Mesothelial cell of epicardium (in vitro differentiated cells): Measurements from ENCODE around the gene MYH7. TPM values are rescaled to one million over a fixed set of nuclear protein-coding genes. Genes with fewer than 3 reads are reported as not detected.

Experiments used
- DNase-seq, 2 experiments: peaks; one replicate each; pipeline ENCODE4 v3.0.0; 2021; ENCODE audit warnings: low spot score in 2 of 2; ENCODE audit not compliant: unreplicated experiment in 2 of 2
- H3K27ac Mint-ChIP-seq: 2 replicates; pipeline ENCODE4 v1.8.0; 2021; ENCODE audit warnings: mixed read lengths
- H3K27me3 Mint-ChIP-seq: 2 replicates; pipeline ENCODE4 v1.8.0; 2021; ENCODE audit warnings: low read depth, mixed read lengths
- H3K36me3 Mint-ChIP-seq: 2 replicates; pipeline ENCODE4 v1.8.0; 2021; ENCODE audit warnings: mixed read lengths
- H3K4me1 Mint-ChIP-seq: 2 replicates; pipeline ENCODE4 v1.8.0; 2021; ENCODE audit warnings: mixed read lengths
- H3K4me3 Mint-ChIP-seq: 2 replicates; pipeline ENCODE4 v1.8.0; 2021; ENCODE audit warnings: mild to moderate bottlenecking, moderate library complexity, mixed read lengths
- H3K9me3 Mint-ChIP-seq: 2 replicates; pipeline ENCODE4 v1.8.0; 2021; ENCODE audit warnings: mixed read lengths
- CTCF ChIP-seq: fragments of 200-600 bp; sonication (generic); IDR thresholded peaks from one replicate; pipeline ENCODE4 v1.5.0; 2021; ENCODE audit warnings: antibody characterized with exemption; ENCODE audit not compliant: unreplicated experiment
- total RNA-seq: library from RNA; stranded (reverse); gene quantifications from 3 replicates; pipeline ENCODE4 v1.2.1, GENCODE V29; 2021

Gene MYH7
- total RNA-seq, 1 donor from 2014 or later = not detected

- no peaks in the 10 kb centered on the region for H3K9me3 Mint-ChIP-seq
- H3K4me3 Mint-ChIP-seq = no peak overlapping the region
- no peak overlapping the region for H3K27ac Mint-ChIP-seq
- DNase-seq = no peak
- peaks cover 3% of the 10 kb centered on the region for H3K4me1 Mint-ChIP-seq
- no peak for TF ChIP-seq CTCF
- H3K36me3 Mint-ChIP-seq = no peaks in the 10 kb centered on the region
- H3K27me3 Mint-ChIP-seq = peaks cover 10% of the 10 kb centered on the region
These were observed 16.8 kb upstream of the MYH7 start for GRCh38 chr14:23452237-23452636.

GRCh38 chr14:23450379-23450778 lies 14.9 kb upstream of the MYH7 start:
- H3K4me1 Mint-ChIP-seq = peaks cover 4% of the 10 kb centered on the region
- no peak for TF ChIP-seq CTCF
- H3K27ac Mint-ChIP-seq = no peak overlapping the region
- H3K4me3 Mint-ChIP-seq = no peak overlapping the region
- no peak for DNase-seq
- peaks cover 6% of the 10 kb centered on the region for H3K27me3 Mint-ChIP-seq
- H3K9me3 Mint-ChIP-seq = no peaks in the 10 kb centered on the region
- H3K36me3 Mint-ChIP-seq = no peaks in the 10 kb centered on the region

GRCh38 chr14:23449314-23449713 lies 13.9 kb upstream of the MYH7 start:
- peaks cover 4% of the 10 kb centered on the region for H3K27me3 Mint-ChIP-seq
- no peak overlapping the region for H3K27ac Mint-ChIP-seq
- no peak for DNase-seq
- peaks cover 4% of the 10 kb centered on the region for H3K4me1 Mint-ChIP-seq
- no peaks in the 10 kb centered on the region for H3K36me3 Mint-ChIP-seq
- no peak overlapping the region for H3K4me3 Mint-ChIP-seq
- TF ChIP-seq CTCF = no peak
- no peaks in the 10 kb centered on the region for H3K9me3 Mint-ChIP-seq

- TF ChIP-seq CTCF = no peak
- H3K27me3 Mint-ChIP-seq = peaks cover 15% of the 10 kb centered on the region
- DNase-seq = no peak
- H3K4me3 Mint-ChIP-seq = no peak overlapping the region
- no peak overlapping the region for H3K27ac Mint-ChIP-seq
- no peaks in the 10 kb centered on the region for H3K36me3 Mint-ChIP-seq
- H3K4me1 Mint-ChIP-seq = peaks cover 4% of the 10 kb centered on the region
- no peaks in the 10 kb centered on the region for H3K9me3 Mint-ChIP-seq
These were observed 12.2 kb upstream of the MYH7 start for GRCh38 chr14:23447361-23448350.

GRCh38 chr14:23446291-23446851 lies 10.9 kb upstream of the MYH7 start:
- H3K36me3 Mint-ChIP-seq = no peaks in the 10 kb centered on the region
- H3K4me1 Mint-ChIP-seq = peaks cover 4% of the 10 kb centered on the region
- no peaks in the 10 kb centered on the region for H3K9me3 Mint-ChIP-seq
- no peak for DNase-seq
- peaks cover 23% of the 10 kb centered on the region for H3K27me3 Mint-ChIP-seq
- H3K4me3 Mint-ChIP-seq = no peak overlapping the region
- no peak overlapping the region for H3K27ac Mint-ChIP-seq
- TF ChIP-seq CTCF = no peak
